Renal cortex interstitium (tissue), 11 donors: ENCODE data around the gene PAX7. TPM values are rescaled to one million over a fixed set of nuclear protein-coding genes. Genes with fewer than 3 reads are reported as not detected.

Source experiments
- DNase-seq, 11 donors: peaks; one replicate each; pipeline ENCODE4 v3.0.0-alpha.2; 2013; ENCODE audit warnings: low read depth in 9 of 11, low spot score in 4 of 11; ENCODE audit errors: extremely low read depth in 1 of 11
- polyA plus RNA-seq, 3 donors: library from polyadenylated mRNA; unstranded; fragments of 120-200 nt; gene quantifications; one replicate each; pipeline ENCODE4 v1.2.1, GENCODE V29; 2013; ENCODE audit not compliant: insufficient read length in 3 of 3

Gene PAX7
- polyA plus RNA-seq, 3 donors, result 0.03 to 0.04 (median 0.03) TPM

DNA sequence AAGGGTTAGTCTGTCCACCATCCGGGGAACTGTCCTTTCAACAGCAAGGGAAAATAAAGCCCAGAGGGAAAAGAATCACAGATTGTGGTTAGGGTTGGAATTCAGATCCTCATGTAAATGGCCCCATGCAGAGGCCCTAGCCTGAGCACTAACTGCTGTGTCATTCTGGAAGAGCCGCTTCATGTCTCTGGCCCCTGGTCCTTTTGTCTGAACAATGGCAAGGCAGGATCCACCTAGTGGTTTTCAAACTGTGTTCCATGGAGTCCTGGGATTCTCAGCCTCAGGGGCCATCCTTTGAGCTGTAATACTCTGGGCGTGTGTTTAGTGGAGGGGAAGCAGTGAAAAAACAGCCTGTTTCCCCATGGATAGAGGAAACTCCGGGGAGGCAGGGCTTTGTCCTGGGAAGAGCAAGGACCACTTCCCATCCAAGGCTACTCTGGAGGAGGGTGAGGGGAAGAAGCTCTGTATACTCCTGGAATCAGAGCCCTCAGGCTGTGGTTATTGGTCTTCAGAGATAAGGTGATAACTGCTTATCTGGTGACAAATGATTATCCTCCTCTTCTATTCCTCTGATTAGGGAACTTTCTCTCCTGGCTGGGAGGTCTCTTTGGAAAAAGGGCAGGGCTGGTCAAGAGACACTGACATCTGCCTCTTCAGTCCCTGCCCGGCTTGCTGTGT lies 19.2 kb downstream of the PAX7 start:
- no peak for DNase-seq

DNA sequence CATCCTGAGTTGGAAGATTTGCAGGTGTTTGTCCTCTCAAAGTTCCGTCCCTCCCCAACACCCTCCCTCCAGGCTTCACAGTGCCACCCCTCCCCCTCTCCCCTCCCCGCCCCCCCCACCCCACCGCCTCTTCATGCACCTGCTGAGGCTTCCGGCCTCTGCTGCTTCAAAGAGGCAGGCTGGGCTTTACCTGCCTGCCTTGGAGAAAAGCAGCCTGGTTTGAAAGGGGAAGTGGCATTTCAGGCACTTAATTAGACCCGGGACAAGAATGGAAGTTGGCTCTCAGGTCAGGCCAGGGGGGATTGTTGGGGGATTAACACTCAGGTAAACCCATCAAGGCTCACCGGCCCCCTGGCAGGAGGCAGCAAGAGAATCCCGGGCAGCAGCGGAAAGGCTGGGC lies 21.1 kb downstream of the PAX7 start:
- DNase-seq, result no peak

DNA sequence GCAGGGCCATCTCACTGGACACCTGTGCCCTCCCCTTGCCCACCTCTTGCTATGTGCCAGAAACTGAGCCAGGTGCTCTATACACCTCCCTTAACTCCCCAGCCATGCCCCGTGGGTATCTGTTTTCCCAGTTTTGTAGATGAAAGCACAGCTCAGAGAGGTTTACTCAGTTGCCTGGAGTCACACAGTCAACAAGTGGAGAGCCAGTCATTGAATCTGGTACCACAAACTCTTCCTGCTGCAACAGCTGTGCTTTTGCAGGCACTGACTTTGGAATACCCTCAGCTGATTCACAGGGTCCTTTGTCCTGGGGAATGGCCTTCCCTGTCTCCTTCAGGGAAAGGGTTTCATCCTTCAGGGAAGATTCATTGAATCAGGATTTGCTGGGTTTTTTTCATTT lies 22.1 kb downstream of the PAX7 start:
- DNase-seq, result no peak

GRCh38 chr1:18653367-18653766 lies 22.7 kb downstream of the PAX7 start:
- no peak for DNase-seq

- DNase-seq, result no peak
These were observed 23.3 kb downstream of the PAX7 start for GRCh38 chr1:18653916-18654315.

DNA sequence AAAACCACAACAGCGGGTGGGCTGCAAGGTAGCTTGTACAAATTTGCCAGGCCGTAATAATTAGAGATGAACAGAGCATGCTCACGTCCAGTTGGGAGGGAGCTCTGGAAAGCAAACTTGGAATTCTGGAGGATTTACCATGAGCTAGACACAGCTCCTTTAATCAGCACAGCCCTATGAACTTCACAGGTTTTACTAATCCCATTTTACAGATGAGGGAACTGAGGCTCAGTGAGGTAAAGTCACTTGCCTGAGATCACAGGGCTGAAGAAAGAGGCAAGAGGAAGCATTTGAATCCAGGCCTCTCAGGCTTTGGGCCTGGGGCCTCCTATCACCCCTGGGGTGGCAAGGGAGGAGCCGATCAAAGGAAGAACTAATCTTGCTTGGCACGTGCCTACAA lies 24.0 kb downstream of the PAX7 start:
- no peak for DNase-seq

DNA sequence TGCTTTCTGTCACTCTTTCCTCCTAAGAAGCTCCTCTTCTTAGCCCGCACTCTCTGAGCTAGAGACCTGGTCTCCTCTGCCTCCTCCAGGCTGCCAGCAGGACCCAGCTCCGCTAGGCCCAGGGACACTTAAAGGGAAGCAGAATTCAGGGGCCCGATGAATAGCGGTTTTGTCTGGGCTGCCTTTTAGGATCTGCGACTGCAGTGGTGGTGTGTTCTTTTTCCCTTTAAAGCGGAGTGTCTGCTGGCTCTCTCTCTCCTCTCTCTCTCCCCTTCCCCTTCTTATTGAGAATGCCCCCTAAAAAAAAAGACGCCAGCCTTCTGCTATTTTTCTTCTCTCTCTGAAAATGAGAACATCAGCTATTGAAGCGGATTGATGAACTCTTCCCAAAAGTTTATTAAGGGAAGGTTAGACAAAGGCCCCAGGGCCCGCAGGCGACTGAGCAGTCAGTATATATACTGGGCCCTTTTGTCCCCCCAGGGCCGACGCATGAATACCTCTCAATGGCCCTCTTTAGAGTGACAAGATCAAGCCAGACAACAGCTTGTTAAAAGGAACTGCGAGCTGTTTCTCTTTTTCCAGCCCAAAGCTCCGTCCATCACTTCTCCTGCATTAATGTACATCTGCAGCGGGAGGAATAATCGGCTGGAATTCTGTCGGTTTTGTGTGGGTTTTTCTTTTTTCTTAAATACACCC lies 27.0 kb downstream of the PAX7 start:
- DNase-seq, result no peak

GRCh38 chr1:18658831-18659230 lies 28.2 kb downstream of the PAX7 start:
- DNase-seq, result no peak

DNA sequence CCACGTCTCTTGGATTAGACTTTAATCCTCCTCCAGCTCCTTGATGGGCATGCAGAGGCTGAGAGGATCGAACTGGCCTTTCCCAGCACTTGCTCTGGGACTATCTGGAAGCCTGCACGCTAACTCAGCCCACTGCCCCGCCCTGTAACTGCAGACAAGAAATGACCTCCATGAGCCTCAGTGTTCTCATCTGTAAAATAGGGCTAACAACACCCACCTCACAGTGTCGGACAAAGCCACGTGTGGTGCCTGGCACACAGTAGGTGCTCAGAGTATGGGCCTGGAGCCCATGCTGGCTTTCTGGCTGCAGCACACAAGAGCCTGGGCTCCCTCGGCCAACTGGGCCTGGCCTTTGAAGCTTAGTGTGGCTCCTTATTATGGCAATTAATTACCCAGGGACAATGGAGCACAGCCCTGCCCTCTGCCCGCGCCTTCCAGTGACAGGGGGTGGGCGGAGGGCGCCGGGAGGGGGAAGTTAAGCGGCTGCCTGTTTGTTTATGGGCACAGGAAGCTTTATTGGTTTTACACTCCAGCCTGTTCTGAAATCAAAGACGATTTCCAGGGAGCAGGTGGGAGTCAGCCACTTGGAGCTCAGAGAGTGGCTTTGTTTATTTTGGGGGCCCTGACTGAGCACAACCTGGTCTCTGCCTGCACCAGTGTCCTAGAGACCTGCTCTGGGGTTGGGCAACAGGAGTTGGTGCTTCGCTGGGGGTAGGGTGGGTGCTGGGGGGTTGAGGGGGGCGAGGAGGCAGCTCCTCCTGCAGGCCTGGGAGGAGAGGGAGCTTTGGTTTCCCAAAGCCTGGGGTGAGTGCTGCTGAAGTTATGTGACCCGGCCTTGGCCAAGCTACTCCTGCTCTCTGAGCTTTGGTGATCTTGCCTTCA lies 31.0 kb downstream of the PAX7 start:
- DNase-seq, result no peak

GRCh38 chr1:18662286-18662639 lies 31.6 kb downstream of the PAX7 start:
- DNase-seq, result no peak

DNA sequence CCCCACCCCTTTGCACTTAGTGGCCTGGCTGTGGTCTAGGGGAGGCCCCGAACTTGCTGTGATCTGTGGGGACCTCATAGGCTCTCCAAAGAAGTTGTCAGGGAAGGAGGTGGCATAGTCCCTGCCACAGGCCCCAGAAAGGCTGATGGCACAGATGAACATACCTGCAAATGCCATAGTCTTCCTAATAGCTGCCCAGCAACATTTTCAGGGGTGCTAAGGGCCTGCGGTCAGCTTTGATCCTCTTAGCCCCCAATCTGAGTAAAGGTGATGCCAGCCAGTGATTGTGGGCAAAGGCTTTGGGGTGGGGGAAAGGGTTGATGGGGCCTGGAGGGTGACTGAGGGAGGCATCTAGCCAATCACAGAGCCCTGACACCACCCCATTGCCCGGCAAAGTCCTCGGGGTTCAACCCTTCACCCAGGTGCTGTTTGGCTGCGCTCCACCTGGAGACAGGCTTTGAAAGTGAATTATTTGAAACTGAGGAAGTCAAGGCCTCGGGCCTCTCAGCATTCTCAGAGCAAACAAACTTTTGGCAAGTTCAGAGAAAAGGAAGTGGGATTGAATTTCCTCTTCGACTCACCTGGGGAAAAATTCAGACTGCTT lies 35.8 kb downstream of the PAX7 start:
- no peak for DNase-seq

GRCh38 chr1:18667333-18667732 lies 36.7 kb downstream of the PAX7 start:
- DNase-seq, result no peak

DNA sequence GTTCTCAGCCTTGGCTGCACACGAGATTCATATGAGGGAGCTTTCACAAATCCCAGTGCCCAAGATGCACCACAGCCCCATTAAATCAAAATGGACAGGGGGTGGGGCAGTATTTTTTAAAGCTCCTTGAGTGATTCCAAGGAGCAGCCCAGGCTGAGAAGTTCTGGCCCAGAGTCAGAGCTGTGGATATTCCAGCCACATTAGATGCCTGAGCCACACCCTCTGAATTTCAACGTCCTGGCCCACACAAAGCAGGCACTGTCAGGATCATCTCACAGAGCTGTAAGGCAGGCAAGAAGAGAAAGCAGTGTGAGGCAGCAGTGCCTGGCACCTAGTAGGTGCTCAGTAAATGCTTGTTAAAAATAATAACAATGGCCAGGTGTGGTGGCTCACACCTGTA lies 37.4 kb downstream of the PAX7 start:
- no peak for DNase-seq

GRCh38 chr1:18668750-18669404 lies 38.2 kb downstream of the PAX7 start:
- DNase-seq, result no peak

- no peak for DNase-seq
These were observed 39.6 kb downstream of the PAX7 start for GRCh38 chr1:18670121-18670867.

DNA sequence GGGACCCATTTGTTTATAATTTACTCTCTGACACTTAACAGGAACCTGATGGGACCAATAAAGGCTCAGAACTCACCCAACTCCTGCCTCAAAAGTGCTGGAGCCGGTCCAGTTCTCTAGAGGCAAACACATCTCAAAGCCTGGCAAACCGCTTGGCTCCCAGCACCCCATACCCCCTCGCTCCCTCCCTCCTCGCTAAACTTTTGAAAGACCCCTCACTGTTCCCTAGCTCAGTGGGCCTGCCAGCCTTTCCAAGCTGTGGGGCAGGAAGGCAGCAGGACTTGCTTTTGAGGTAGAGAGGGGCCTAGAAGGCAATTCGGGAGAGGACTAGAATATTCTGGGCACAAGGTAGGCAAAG lies 40.2 kb downstream of the PAX7 start:
- no peak for DNase-seq

GRCh38 chr1:18673976-18674375 lies 43.3 kb downstream of the PAX7 start:
- no peak for DNase-seq

GRCh38 chr1:18676332-18676781 lies 45.7 kb downstream of the PAX7 start:
- no peak for DNase-seq

DNA sequence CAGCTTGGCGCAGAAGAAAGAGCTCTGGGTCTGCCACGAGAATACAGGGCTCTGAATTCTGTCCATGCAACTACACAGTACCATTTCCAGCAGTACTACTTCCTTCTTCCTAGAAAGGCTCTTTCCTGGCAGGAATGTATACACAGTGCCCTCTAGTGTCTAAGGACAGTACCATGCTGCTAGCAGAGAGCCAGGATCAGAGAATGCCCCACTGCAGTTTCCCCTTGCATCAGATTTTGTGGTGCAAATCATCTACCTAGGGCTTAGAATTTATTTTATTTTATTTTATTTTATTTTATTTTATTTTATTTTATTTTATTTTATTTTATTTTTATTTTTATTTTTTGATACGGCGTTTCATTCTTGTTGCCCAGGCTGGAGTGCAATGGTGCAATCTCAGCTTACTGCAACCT lies 50.8 kb downstream of the PAX7 start:
- no peak for DNase-seq
